Superior temporal gyrus (tissue), 1 donor: ENCODE results near the gene MAN1A1.

Source experiments
- DNase-seq: peaks from one replicate; pipeline ENCODE4 v3.0.0-alpha.2; 2016; ENCODE audit errors: extremely low spot score

MAN1A1 gene

GRCh38 chr6:119142041-119142440, 207.5 kb downstream of the MAN1A1 start:
- DNase-seq, result no peak

- no peak for DNase-seq
Measured at GRCh38 chr6:119140196-119141140, 209.1 kb downstream of the MAN1A1 start.

GRCh38 chr6:119138906-119139541, 210.5 kb downstream of the MAN1A1 start:
- DNase-seq, result no peak

GRCh38 chr6:119137194-119138072, 212.1 kb downstream of the MAN1A1 start:
- no peak for DNase-seq

- no peak for DNase-seq
Measured at GRCh38 chr6:119134752-119135151, 214.8 kb downstream of the MAN1A1 start.

GRCh38 chr6:119133400-119133799, 216.2 kb downstream of the MAN1A1 start:
- no peak for DNase-seq

- no peak for DNase-seq
Measured at GRCh38 chr6:119132261-119132981, 217.1 kb downstream of the MAN1A1 start.

- DNase-seq, result no peak
Measured at GRCh38 chr6:119129968-119130484, 219.5 kb downstream of the MAN1A1 start.

GRCh38 chr6:119129148-119129967, 220.2 kb downstream of the MAN1A1 start:
- peak; percentile 90 for DNase-seq

GRCh38 chr6:119128252-119128912, 221.2 kb downstream of the MAN1A1 start:
- DNase-seq, result no peak

- DNase-seq, result no peak
Measured at GRCh38 chr6:119127627-119128026, 221.9 kb downstream of the MAN1A1 start.
